ENCODE results near the gene LZTS2. TPM values are rescaled to one million over a fixed set of nuclear protein-coding genes. Genes with fewer than 3 reads are reported as not detected.
"Not testable (repeated sequence)": the region's sequence is repeated elsewhere in the genome, so short reads cannot be mapped to it uniquely, and the experiment has no call there.

LZTS2 gene
- total and polyA plus RNA-seq, 9 donors = 35.6 to 72.0 (median 62.9) TPM

GRCh38 chr10:100968863-100969186 is 30.8 kb upstream of the LZTS2 start:
- Histone ChIP-seq H3K27ac (ENCODE audit: low read length) (no peak overlapping the region), H3K27me3 (ENCODE audit: control insufficient read depth, insufficient read depth, low read length) (peaks cover 4% of the 10 kb centered on the region), H3K36me3 (ENCODE audit: control insufficient read depth, insufficient read depth, low read length) (peaks cover 32% of the 10 kb centered on the region), H3K4me3 (ENCODE audit: low read length) (peak overlapping the region; percentile 54), H3K4me1 (ENCODE audit: control insufficient read depth, insufficient read depth, low read length) (peaks cover 16% of the 10 kb centered on the region), H3K9me3 (replicated peaks; ENCODE audit: control insufficient read depth, low read depth, low read length) (no peaks in the 10 kb centered on the region)
- no peak for DNase-seq
- 8% methylated on average over 5 of the region's 9 CpGs for WGBS (ENCODE audit: insufficient coverage)

GRCh38 chr10:100969187-100970075 is 30.2 kb upstream of the LZTS2 start, which contains the start of gene SEMA4G:
SEMA4G (plus strand) TSS chr10:100969504; CDS start chr10:100972913, 3,409 bp downstream.
- Histone ChIP-seq H3K27me3 (ENCODE audit: control insufficient read depth, insufficient read depth, low read length) (peaks cover 4% of the 10 kb centered on the region), H3K27ac (ENCODE audit: low read length) (no peak within 1 kb of the TSS), H3K4me1 (ENCODE audit: control insufficient read depth, insufficient read depth, low read length) (peaks cover 16% of the 10 kb centered on the region), H3K9me3 (replicated peaks; ENCODE audit: control insufficient read depth, low read depth, low read length) (no peaks in the 10 kb centered on the region), H3K36me3 (ENCODE audit: control insufficient read depth, insufficient read depth, low read length) (peaks cover 28% of the 10 kb centered on the region), H3K4me3 (ENCODE audit: low read length) (peak within 1 kb of the TSS; percentile 54)
- WGBS (ENCODE audit: insufficient coverage) = 2% methylated on average over 36 of the region's 70 CpGs
- peak; percentile 50 for DNase-seq

DNA sequence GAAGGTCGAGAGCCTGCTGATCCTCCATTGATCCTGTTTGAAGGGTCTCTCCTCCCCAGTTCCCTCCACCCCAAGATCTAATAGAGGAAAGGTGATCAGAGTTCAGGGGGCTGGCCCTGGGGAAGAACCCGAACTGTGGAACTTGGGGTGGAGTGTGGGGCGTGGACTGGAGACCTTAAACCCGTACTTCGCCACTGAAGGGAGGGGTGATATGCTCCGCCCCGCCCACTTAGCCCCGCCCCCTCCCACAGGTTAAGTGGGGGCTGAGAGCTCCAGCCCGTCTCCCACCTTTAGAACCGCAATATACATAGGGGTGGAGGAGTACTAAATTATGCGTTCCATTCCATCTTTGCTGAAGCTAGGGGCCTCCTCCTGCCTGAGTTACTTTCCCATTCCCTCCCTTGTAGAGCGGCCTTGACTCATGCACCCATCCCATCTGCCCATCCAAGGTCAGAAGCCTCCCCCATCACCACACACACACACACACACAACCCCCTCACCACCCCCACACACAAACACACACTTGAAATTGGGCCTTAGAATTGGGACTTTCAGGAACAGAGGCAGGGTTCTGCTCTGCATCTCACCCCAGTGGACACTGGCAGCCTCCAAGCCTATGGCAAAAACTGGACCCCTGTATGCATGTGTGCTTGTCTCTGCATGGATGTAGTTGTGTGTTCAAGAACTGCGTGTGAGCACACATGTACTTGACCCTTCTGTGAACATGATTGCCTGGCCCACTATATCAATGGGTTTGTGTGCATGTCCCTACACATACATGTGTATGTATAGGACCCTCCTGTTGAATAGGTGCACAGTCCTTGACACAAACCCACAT is 29.3 kb upstream of the LZTS2 start:
- H3K4me3 ChIP-seq (ENCODE audit: low read length) = no peak overlapping the region
- WGBS (ENCODE audit: insufficient coverage) = 82% methylated on average over 2 of the region's 13 CpGs
- no peaks in the 10 kb centered on the region for H3K9me3 ChIP-seq (replicated peaks; ENCODE audit: control insufficient read depth, low read depth, low read length)
- DNase-seq = no peak
- H3K36me3 ChIP-seq (ENCODE audit: control insufficient read depth, insufficient read depth, low read length) = peaks cover 24% of the 10 kb centered on the region
- H3K4me1 ChIP-seq (ENCODE audit: control insufficient read depth, insufficient read depth, low read length) = peaks cover 16% of the 10 kb centered on the region
- H3K27me3 ChIP-seq (ENCODE audit: control insufficient read depth, insufficient read depth, low read length) = peaks cover 4% of the 10 kb centered on the region
- no peak overlapping the region for H3K27ac ChIP-seq (ENCODE audit: low read length)

DNA sequence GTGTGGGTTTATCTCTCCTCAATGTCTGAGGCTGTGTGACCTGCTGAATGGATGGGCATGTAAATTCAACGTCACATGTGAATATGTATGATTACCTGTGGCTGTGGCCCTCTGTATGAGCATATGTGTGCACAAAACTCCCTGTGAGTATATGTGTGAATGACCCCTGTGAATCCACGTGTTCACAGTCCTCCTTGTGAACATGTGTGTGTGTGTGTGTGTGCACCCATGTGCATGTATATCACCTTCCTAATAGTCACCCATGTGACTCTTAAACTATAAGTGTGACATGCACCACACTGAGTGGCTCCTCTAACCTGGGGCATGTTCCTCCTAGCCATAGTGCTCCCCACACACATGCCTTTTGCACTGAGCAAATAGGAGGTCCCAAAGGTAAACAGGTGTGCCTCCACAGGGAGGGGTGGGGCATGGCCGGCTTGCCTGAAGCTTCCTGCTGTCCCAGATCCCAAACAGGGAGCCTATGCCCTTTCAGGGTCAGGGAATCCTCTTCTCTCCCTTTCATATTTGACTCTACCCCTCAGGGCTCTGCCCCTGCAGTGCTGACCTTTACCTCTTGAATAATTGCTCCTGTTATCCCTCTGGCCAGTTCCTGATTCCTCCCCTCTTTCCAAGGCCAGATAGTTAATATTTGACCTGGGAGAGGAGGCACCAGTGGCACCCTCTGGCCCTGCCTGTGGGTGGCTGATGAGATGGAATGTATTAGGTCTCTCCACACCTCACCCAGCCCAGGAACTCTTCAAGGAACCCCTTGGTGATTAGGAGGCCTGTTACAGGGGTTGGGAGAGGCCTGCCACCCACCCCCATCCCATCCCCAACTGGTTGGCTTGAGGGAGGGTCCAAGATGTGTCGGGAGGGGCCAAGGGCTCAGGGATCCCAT is 28.4 kb upstream of the LZTS2 start:
- Histone ChIP-seq H3K4me1 (ENCODE audit: control insufficient read depth, insufficient read depth, low read length) (peaks cover 16% of the 10 kb centered on the region), H3K36me3 (ENCODE audit: control insufficient read depth, insufficient read depth, low read length) (peaks cover 16% of the 10 kb centered on the region), H3K4me3 (ENCODE audit: low read length) (no peak overlapping the region), H3K27me3 (ENCODE audit: control insufficient read depth, insufficient read depth, low read length) (peaks cover 4% of the 10 kb centered on the region), H3K27ac (ENCODE audit: low read length) (no peak overlapping the region), H3K9me3 (replicated peaks; ENCODE audit: control insufficient read depth, low read depth, low read length) (no peaks in the 10 kb centered on the region)
- no peak for DNase-seq
- WGBS (ENCODE audit: insufficient coverage) = 60% methylated on average over 3 of the region's 4 CpGs

- WGBS (ENCODE audit: insufficient coverage) = 68% methylated on average over 11 of the region's 13 CpGs
- H3K36me3 ChIP-seq (ENCODE audit: control insufficient read depth, insufficient read depth, low read length) = peaks cover 7% of the 10 kb centered on the region
- no peak overlapping the region for H3K4me3 ChIP-seq (ENCODE audit: low read length)
- no peaks in the 10 kb centered on the region for H3K9me3 ChIP-seq (replicated peaks; ENCODE audit: control insufficient read depth, low read depth, low read length)
- DNase-seq = no peak
- H3K4me1 ChIP-seq (ENCODE audit: control insufficient read depth, insufficient read depth, low read length) = peaks cover 16% of the 10 kb centered on the region
- H3K27me3 ChIP-seq (ENCODE audit: control insufficient read depth, insufficient read depth, low read length) = peaks cover 4% of the 10 kb centered on the region
- no peak overlapping the region for H3K27ac ChIP-seq (ENCODE audit: low read length)
These were observed 27.3 kb upstream of the LZTS2 start for GRCh38 chr10:100972115-100972903.

DNA sequence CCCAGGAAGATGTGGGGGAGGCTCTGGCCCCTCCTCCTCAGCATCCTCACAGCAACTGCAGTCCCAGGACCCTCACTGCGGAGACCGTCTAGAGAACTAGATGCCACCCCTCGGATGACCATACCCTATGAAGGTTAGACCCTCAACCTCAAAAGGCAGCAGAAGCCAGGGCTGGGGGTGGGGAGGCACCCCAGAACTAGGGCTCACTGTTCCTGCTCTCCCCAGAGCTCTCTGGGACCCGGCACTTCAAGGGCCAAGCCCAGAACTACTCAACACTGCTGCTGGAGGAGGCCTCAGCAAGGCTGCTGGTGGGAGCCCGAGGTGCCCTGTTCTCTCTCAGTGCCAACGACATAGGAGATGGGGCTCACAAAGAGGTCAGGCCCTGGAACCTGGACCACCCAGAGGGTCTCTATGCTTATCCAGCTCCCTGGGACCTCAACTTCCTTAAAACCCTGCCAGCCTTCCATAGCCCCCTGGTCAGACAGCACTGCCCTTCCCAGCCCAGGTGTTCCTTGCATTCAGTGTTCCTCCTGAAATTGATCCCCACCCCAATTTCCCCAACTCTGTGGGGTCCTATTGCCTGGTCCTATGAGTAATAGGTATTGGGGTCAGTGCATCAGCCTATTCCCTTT is 26.6 kb upstream of the LZTS2 start:
- Histone ChIP-seq H3K4me3 (ENCODE audit: low read length) (no peak overlapping the region), H3K9me3 (replicated peaks; ENCODE audit: control insufficient read depth, low read depth, low read length) (no peaks in the 10 kb centered on the region), H3K36me3 (ENCODE audit: control insufficient read depth, insufficient read depth, low read length) (peaks cover 5% of the 10 kb centered on the region), H3K4me1 (ENCODE audit: control insufficient read depth, insufficient read depth, low read length) (peaks cover 16% of the 10 kb centered on the region), H3K27ac (ENCODE audit: low read length) (no peak overlapping the region), H3K27me3 (ENCODE audit: control insufficient read depth, insufficient read depth, low read length) (peaks cover 4% of the 10 kb centered on the region)
- no peak for DNase-seq
- 76% methylated on average over 3 of the region's 6 CpGs for WGBS (ENCODE audit: insufficient coverage)

DNA sequence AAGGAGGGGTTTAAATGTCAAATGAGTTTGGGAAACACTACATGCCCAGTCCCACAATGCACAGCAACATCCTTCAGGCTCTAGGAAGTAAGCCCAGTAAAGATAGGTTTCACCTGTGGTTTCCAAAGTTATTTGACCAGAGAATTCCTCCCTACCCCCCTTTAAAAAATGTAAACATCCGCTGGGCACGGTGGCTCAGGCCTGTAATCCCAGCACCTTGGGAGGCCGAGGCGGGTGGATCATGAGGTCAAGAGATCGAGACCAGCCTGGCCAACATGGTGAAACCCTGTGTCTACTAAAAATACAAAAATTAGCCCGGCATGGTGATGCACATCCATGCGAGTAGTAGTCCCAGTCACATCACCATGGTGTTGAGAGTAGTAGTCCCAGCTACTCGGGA is 24.2 kb upstream of the LZTS2 start:
- not testable (repeated sequence) for H3K4me3 ChIP-seq (ENCODE audit: low read length); DNase-seq; H3K4me1 ChIP-seq (ENCODE audit: control insufficient read depth, insufficient read depth, low read length); H3K27me3 ChIP-seq (ENCODE audit: control insufficient read depth, insufficient read depth, low read length); H3K9me3 ChIP-seq (replicated peaks; ENCODE audit: control insufficient read depth, low read depth, low read length); H3K27ac ChIP-seq (ENCODE audit: low read length)
- peaks cover 22% of the 10 kb centered on the region for H3K36me3 ChIP-seq (ENCODE audit: control insufficient read depth, insufficient read depth, low read length)
- WGBS (ENCODE audit: insufficient coverage) = 83% methylated on average over 3 of the region's 8 CpGs

DNA sequence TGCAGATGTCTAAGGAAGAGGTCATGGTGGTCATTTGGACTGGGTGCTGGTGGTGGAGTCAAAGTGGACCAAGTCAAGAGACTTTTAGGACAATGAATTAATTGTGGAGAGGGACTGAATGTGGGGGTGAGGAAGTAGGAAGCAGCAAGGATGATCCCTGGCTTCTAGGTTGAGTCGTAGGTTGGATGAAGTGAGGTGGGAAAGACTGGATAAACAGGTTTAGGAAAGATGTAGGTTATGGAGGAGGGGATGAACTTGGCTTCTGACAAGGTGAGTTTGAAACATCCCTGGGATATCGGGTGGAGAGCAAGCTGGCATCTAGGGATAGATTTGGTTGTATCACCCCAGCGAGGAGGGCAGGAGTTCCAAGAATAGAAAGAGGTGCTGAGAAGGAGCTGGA is 22.7 kb upstream of the LZTS2 start:
- Histone ChIP-seq H3K27me3 (ENCODE audit: control insufficient read depth, insufficient read depth, low read length) (no peaks in the 10 kb centered on the region), H3K36me3 (ENCODE audit: control insufficient read depth, insufficient read depth, low read length) (peaks cover 34% of the 10 kb centered on the region), H3K4me3 (ENCODE audit: low read length) (no peak overlapping the region), H3K9me3 (replicated peaks; ENCODE audit: control insufficient read depth, low read depth, low read length) (no peaks in the 10 kb centered on the region), H3K4me1 (ENCODE audit: control insufficient read depth, insufficient read depth, low read length) (no peaks in the 10 kb centered on the region), H3K27ac (ENCODE audit: low read length) (no peak overlapping the region)
- WGBS (ENCODE audit: insufficient coverage) = 89% methylated on average over 3 of the region's 3 CpGs
- no peak for DNase-seq

- H3K9me3 ChIP-seq (replicated peaks; ENCODE audit: control insufficient read depth, low read depth, low read length) = no peaks in the 10 kb centered on the region
- no peaks in the 10 kb centered on the region for H3K27me3 ChIP-seq (ENCODE audit: control insufficient read depth, insufficient read depth, low read length)
- DNase-seq = no peak
- H3K36me3 ChIP-seq (ENCODE audit: control insufficient read depth, insufficient read depth, low read length) = peaks cover 39% of the 10 kb centered on the region
- no peak overlapping the region for H3K27ac ChIP-seq (ENCODE audit: low read length)
- WGBS (ENCODE audit: insufficient coverage) = 90% methylated on average over 2 of the region's 6 CpGs
- H3K4me1 ChIP-seq (ENCODE audit: control insufficient read depth, insufficient read depth, low read length) = no peaks in the 10 kb centered on the region
- H3K4me3 ChIP-seq (ENCODE audit: low read length) = no peak overlapping the region
These were observed 22.2 kb upstream of the LZTS2 start for GRCh38 chr10:100977436-100977835.
